ENCODE data around the gene GLIS1. TPM values are rescaled to one million over a fixed set of nuclear protein-coding genes. Genes with fewer than 3 reads are reported as not detected.
A peak's percentile ranks its signal among the peaks of the same experiment; 100 is the strongest.

The GLIS1 gene
- total RNA-seq, 1 experiment from 2014 or later = 0.39 TPM

GRCh38 chr1:53638360-53639035 is 100.5 kb downstream of the GLIS1 start:
- no peak for DNase-seq (ENCODE audit: low read depth, low spot score)
- H3K4me1 ChIP-seq (ENCODE audit: control insufficient read depth in 1 of 2, insufficient read depth in 2 of 2, low read length in 2 of 2) = peaks cover 6 to 12% of the 10 kb centered on the region in 2 experiments; a peak in 3 of 4 replicates
- TF ChIP-seq SIN3A (IDR thresholded peaks at IDR 0.05; ENCODE audit: low read depth) (no peak), EZH2 (IDR thresholded peaks at IDR 0.05) (no peak), SP1 (IDR thresholded peaks at IDR 0.05; ENCODE audit: low read depth) (no peak), POLR2AphosphoS5 (IDR thresholded peaks at IDR 0.05; ENCODE audit: low read depth, low read length) (no peak), FOSL1 (IDR thresholded peaks at IDR 0.05; ENCODE audit: low read depth) (no peak), CBX3 (IDR thresholded peaks at IDR 0.05; ENCODE audit: low read depth) (no peak)
- TF ChIP-seq, protein P1, sequence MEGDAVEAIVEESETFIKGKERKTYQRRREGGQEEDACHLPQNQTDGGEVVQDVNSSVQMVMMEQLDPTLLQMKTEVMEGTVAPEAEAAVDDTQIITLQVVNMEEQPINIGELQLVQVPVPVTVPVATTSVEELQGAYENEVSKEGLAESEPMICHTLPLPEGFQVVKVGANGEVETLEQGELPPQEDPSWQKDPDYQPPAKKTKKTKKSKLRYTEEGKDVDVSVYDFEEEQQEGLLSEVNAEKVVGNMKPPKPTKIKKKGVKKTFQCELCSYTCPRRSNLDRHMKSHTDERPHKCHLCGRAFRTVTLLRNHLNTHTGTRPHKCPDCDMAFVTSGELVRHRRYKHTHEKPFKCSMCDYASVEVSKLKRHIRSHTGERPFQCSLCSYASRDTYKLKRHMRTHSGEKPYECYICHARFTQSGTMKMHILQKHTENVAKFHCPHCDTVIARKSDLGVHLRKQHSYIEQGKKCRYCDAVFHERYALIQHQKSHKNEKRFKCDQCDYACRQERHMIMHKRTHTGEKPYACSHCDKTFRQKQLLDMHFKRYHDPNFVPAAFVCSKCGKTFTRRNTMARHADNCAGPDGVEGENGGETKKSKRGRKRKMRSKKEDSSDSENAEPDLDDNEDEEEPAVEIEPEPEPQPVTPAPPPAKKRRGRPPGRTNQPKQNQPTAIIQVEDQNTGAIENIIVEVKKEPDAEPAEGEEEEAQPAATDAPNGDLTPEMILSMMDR (IDR thresholded peaks at IDR 0.05 in 2 of 3, conservative IDR thresholded peaks at IDR 0.05 in 1 of 3; ENCODE audit: borderline replicate concordance in 1 of 3, insufficient read depth in 1 of 3, low read depth in 2 of 3, low read length in 2 of 3) = no peak
- TF ChIP-seq, protein P2, sequence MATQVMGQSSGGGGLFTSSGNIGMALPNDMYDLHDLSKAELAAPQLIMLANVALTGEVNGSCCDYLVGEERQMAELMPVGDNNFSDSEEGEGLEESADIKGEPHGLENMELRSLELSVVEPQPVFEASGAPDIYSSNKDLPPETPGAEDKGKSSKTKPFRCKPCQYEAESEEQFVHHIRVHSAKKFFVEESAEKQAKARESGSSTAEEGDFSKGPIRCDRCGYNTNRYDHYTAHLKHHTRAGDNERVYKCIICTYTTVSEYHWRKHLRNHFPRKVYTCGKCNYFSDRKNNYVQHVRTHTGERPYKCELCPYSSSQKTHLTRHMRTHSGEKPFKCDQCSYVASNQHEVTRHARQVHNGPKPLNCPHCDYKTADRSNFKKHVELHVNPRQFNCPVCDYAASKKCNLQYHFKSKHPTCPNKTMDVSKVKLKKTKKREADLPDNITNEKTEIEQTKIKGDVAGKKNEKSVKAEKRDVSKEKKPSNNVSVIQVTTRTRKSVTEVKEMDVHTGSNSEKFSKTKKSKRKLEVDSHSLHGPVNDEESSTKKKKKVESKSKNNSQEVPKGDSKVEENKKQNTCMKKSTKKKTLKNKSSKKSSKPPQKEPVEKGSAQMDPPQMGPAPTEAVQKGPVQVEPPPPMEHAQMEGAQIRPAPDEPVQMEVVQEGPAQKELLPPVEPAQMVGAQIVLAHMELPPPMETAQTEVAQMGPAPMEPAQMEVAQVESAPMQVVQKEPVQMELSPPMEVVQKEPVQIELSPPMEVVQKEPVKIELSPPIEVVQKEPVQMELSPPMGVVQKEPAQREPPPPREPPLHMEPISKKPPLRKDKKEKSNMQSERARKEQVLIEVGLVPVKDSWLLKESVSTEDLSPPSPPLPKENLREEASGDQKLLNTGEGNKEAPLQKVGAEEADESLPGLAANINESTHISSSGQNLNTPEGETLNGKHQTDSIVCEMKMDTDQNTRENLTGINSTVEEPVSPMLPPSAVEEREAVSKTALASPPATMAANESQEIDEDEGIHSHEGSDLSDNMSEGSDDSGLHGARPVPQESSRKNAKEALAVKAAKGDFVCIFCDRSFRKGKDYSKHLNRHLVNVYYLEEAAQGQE (IDR thresholded peaks at IDR 0.05; ENCODE audit: low read depth) = no peak
- CTCF ChIA-PET = no interaction called here
- no peak overlapping the region for H2AFZ ChIP-seq (ENCODE audit: low read depth, low read length, poor library complexity, severe bottlenecking)
- no peak overlapping the region for H3K9ac ChIP-seq (ENCODE audit: low read length)
- H3K27ac ChIP-seq (ENCODE audit: low read depth, low read length) = no peak overlapping the region
- no peaks in the 10 kb centered on the region for H3K36me3 ChIP-seq (ENCODE audit: control insufficient read depth in 1 of 2, insufficient read depth in 2 of 2, low read length in 2 of 2)
- no peaks in the 10 kb centered on the region for H3K9me2 ChIP-seq (ENCODE audit: insufficient read depth)
- no peaks in the 10 kb centered on the region for H4K20me1 ChIP-seq (ENCODE audit: insufficient read depth)
- POLR2A ChIA-PET = no interaction called here
- no peak overlapping the region for H3K4me3 ChIP-seq (replicated peaks in 1 of 2; ENCODE audit: low read depth in 1 of 2, low read length in 2 of 2)
- H3K4me2 ChIP-seq (ENCODE audit: low read length) = peak overlapping the region; percentile 29; the same call in 1 of the 2 replicates
- intact Hi-C loops (cut with micrococcal nuclease) = no loop called here
- no peaks in the 10 kb centered on the region; the same call in none of the 2 replicates for H3K27me3 ChIP-seq (ENCODE audit: insufficient read depth, low read length)
- no peaks in the 10 kb centered on the region for H3K9me3 ChIP-seq (ENCODE audit: control insufficient read depth in 1 of 2, insufficient read depth in 1 of 2, low read depth in 1 of 2, low read length in 2 of 2)
- ATAC-seq = no peak
- RAD21 ChIA-PET (ENCODE audit: low non-redundant PET in 1 of 2, low total read pairs in 2 of 2, uncharacterized antibody in 2 of 2, unreplicated experiment in 2 of 2) = interaction anchor here in 1 of 2 experiments (0.6 kb wide), 1 partner anchor 115 kb away, joined by 3 read pairs; no protein-coding TSS in a partner anchor
- no TSS peak for BruUV-seq (replicated peaks)
- no peaks in the 10 kb centered on the region for H3K79me2 ChIP-seq (ENCODE audit: insufficient read depth, low read length)
